Esophagus mucosa (tissue), 1 donor: ENCODE measurements around the gene GMDS. TPM values are rescaled to one million over a fixed set of nuclear protein-coding genes. Genes with fewer than 3 reads are reported as not detected.

ENCODE experiments used
- ATAC-seq: fragments of 200-7000 bp; cut with Tn5 transposase; one replicate; pipeline ENCODE4 v1.9.1; 2020
- total RNA-seq: library from RNA; stranded (reverse); gene quantifications from one replicate; pipeline ENCODE4 v1.2.4, GENCODE V29; 2023
- donor health status: DM: yes; HTN: yes; CAD: no.

The GMDS gene
- total RNA-seq, 1 donor from 2014 or later, result 43.8 TPM

GRCh38 chr6:2086326-2086965 lies 159.0 kb downstream of the GMDS start:
- no peak for ATAC-seq

- no peak for ATAC-seq
These were observed 159.7 kb downstream of the GMDS start for GRCh38 chr6:2085657-2086056.

GRCh38 chr6:2081155-2082138 lies 164.0 kb downstream of the GMDS start:
- ATAC-seq, result no peak

GRCh38 chr6:2078888-2079287 lies 166.5 kb downstream of the GMDS start:
- no peak for ATAC-seq

GRCh38 chr6:2077826-2078225 lies 167.6 kb downstream of the GMDS start:
- no peak for ATAC-seq

GRCh38 chr6:2073476-2073875 lies 171.9 kb downstream of the GMDS start:
- ATAC-seq, result no peak

- ATAC-seq, result no peak
These were observed 173.0 kb downstream of the GMDS start for GRCh38 chr6:2072453-2072852.

GRCh38 chr6:2063547-2063946 lies 181.9 kb downstream of the GMDS start:
- ATAC-seq, result no peak

- ATAC-seq, result no peak
These were observed 183.5 kb downstream of the GMDS start for GRCh38 chr6:2061880-2062279.

- ATAC-seq, result no peak
These were observed 189.5 kb downstream of the GMDS start for GRCh38 chr6:2055911-2056310.

- no peak for ATAC-seq
These were observed 190.3 kb downstream of the GMDS start for GRCh38 chr6:2055143-2055542.

GRCh38 chr6:2054516-2055067 lies 190.8 kb downstream of the GMDS start:
- no peak for ATAC-seq

- ATAC-seq, result no peak
These were observed 191.7 kb downstream of the GMDS start for GRCh38 chr6:2053691-2054090.

GRCh38 chr6:2047855-2048254 lies 197.6 kb downstream of the GMDS start:
- ATAC-seq, result no peak

- ATAC-seq, result no peak
These were observed 201.2 kb downstream of the GMDS start for GRCh38 chr6:2044192-2044591.

GRCh38 chr6:2042956-2043648 lies 202.3 kb downstream of the GMDS start:
- ATAC-seq, result no peak

- no peak for ATAC-seq
These were observed 207.3 kb downstream of the GMDS start for GRCh38 chr6:2038092-2038491.

- no peak for ATAC-seq
These were observed 208.0 kb downstream of the GMDS start for GRCh38 chr6:2037237-2037926.

GRCh38 chr6:2036710-2037023 lies 208.7 kb downstream of the GMDS start:
- no peak for ATAC-seq

GRCh38 chr6:2035826-2036709 lies 209.3 kb downstream of the GMDS start:
- no peak for ATAC-seq

- no peak for ATAC-seq
These were observed 210.4 kb downstream of the GMDS start for GRCh38 chr6:2035046-2035445.
